HG02571 (cell line): Measurements from ENCODE around the gene CELA3B.
"Not testable (repeated sequence)": the region's sequence is repeated elsewhere in the genome, so short reads cannot be mapped to it uniquely, and the experiment has no call there.

Experiments
- ATAC-seq: cut with Tn5 transposase; IDR thresholded peaks from one replicate; pipeline ENCODE4 v1.9.1; 2021; ENCODE audit warnings: mild to moderate bottlenecking, moderate library complexity; ENCODE audit not compliant: unreplicated experiment

Gene CELA3B

GRCh38 chr1:21942959-21943640 lies 33.7 kb upstream of the CELA3B start:
- ATAC-seq, result not testable (repeated sequence)

GRCh38 chr1:21944733-21945073 lies 32.1 kb upstream of the CELA3B start:
- no peak for ATAC-seq

GRCh38 chr1:21946836-21947587 lies 29.8 kb upstream of the CELA3B start:
- no peak for ATAC-seq

- ATAC-seq, result no peak
Observed at GRCh38 chr1:21950734-21951133, 26.1 kb upstream of the CELA3B start.

- no peak for ATAC-seq
Observed at GRCh38 chr1:21951226-21951870, 25.5 kb upstream of the CELA3B start.

GRCh38 chr1:21952786-21953520 lies 23.9 kb upstream of the CELA3B start:
- ATAC-seq, result no peak

GRCh38 chr1:21955058-21955457 lies 21.8 kb upstream of the CELA3B start:
- no peak for ATAC-seq

GRCh38 chr1:21955501-21956281 lies 21.1 kb upstream of the CELA3B start:
- ATAC-seq, result no peak

- ATAC-seq, result no peak
Observed at GRCh38 chr1:21956720-21957552, 19.9 kb upstream of the CELA3B start.

- no peak for ATAC-seq
Observed at GRCh38 chr1:21961337-21961736, 15.5 kb upstream of the CELA3B start.

GRCh38 chr1:21961799-21962198 lies 15.0 kb upstream of the CELA3B start:
- no peak for ATAC-seq

- no peak for ATAC-seq
Observed at GRCh38 chr1:21963477-21964217, 13.2 kb upstream of the CELA3B start.

- ATAC-seq, result no peak
Observed at GRCh38 chr1:21966247-21967000, 10.4 kb upstream of the CELA3B start.

GRCh38 chr1:21967216-21967615 lies 9.6 kb upstream of the CELA3B start:
- ATAC-seq, result not testable (repeated sequence)

- not testable (repeated sequence) for ATAC-seq
Observed at GRCh38 chr1:21969066-21969465, 7.8 kb upstream of the CELA3B start.

- not testable (repeated sequence) for ATAC-seq
Observed at GRCh38 chr1:21970523-21970922, 6.3 kb upstream of the CELA3B start.

GRCh38 chr1:21972973-21973441 lies 3.8 kb upstream of the CELA3B start:
- not testable (repeated sequence) for ATAC-seq

- ATAC-seq, result not testable (repeated sequence)
Observed at GRCh38 chr1:21973948-21974347, 2.9 kb upstream of the CELA3B start.
